ENCODE results near the gene CLMN. TPM values are rescaled to one million over a fixed set of nuclear protein-coding genes. Genes with fewer than 3 reads are reported as not detected.

The CLMN gene
- total RNA-seq, 1 donor from 2014 or later, result 9.0 TPM

DNA sequence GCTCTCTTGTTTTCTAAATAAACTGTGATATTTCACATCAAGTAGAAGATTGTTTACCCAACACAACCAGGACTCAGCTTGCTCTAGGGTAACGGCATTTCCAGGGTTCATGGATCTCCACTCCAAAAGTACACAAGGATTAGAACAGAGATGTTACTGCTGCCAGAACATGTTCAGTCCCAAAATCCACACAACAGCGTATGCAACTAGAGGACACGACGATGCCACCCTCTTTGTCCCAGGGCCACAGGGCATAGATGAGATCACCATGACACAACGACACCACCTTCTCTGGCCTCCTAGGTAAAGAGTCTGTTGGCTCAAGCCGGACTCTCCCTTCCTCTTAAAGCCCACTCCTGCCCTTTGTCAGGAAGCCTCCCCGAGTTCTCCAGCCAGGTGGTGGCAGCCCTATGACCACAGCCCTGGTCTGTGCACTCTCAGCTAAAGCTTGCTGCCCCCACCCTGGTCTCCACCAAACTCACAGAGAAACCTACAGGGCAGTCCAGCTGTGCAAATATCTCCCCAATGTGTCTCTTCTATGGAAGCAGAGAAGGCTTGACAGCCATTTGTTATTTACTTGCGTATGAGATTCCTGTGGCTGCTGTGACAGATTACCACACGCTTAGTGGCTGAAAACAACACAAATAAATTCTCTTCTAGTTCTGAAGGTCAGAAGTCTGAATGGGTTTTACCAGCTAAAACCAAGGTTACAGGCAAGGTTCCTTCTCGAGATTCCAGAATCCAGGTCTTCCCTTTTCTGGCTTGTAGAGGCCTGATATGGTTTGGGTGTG is 10.3 kb downstream of the CLMN start:
- DNase-seq, result no peak
- ATAC-seq (ENCODE audit: poor library complexity), result no peak
- intact Hi-C loops (cut with DNase I), result no loop called here

DNA sequence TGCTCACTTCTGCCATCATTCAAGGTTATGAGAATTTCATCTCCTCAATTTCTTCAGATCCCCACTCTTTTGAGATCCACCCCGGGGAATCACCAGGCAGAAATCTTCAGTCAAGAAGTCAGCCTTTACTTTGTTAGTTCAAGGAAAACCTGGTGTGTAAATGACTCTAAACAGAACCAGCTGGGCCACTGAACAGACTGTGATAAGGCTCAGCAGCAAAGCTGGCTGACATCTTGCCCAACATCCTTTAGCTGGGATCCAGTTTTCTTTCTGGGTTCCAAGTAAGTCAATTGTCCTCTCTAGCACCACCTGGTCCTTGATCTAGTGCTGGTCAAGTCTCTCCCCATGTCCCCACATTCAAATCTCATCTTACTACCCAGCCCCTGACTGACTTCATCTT is 11.6 kb downstream of the CLMN start:
- no peak for DNase-seq
- ATAC-seq (ENCODE audit: poor library complexity), result peak; percentile 39
- intact Hi-C loops (cut with DNase I), result no loop called here

GRCh38 chr14:95307402-95308041 is 12.2 kb downstream of the CLMN start:
- peak; percentile 71 for ATAC-seq (ENCODE audit: poor library complexity)

GRCh38 chr14:95305940-95306339 is 13.8 kb downstream of the CLMN start:
- intact Hi-C loops (cut with DNase I), result no loop called here
- no peak for DNase-seq

More at GRCh38 chr14:95307402-95308041, 12.2 kb downstream of the CLMN start:
- DNase-seq, result peak; percentile 66
- intact Hi-C loops (cut with DNase I), result no loop called here

DNA sequence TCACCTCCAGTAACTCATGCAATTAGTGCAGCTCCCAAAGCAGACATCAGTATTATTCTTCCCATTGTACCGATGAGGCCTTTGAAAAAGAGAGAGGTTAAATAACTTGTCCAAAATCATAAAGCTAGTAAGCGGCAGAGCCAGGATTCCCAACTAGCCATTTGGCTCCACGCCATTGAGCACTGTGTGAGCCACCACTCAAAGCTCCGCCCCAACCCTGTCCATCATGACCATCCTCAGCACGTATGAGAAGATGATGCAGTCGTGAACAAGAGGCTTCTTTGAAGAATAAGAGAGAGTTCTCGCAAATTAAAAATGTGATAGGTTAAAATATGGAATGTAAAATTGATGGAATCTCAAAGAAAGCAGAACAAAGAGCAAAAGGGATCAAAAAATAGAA is 14.6 kb downstream of the CLMN start:
- ATAC-seq (ENCODE audit: poor library complexity), result no peak
- intact Hi-C loops (cut with DNase I), result no loop called here
- DNase-seq, result no peak

More at GRCh38 chr14:95305940-95306339, 13.8 kb downstream of the CLMN start:
- ATAC-seq (ENCODE audit: poor library complexity), result no peak

GRCh38 chr14:95304342-95304741 is 15.4 kb downstream of the CLMN start:
- no peak for ATAC-seq (ENCODE audit: poor library complexity)
- no peak for DNase-seq
- intact Hi-C loops (cut with DNase I), result no loop called here

GRCh38 chr14:95303552-95303951 is 16.2 kb downstream of the CLMN start:
- ATAC-seq (ENCODE audit: poor library complexity), result no peak
- intact Hi-C loops (cut with DNase I), result no loop called here
- no peak for DNase-seq

GRCh38 chr14:95302667-95303506 is 16.8 kb downstream of the CLMN start:
- intact Hi-C loops (cut with DNase I), result no loop called here
- no peak for ATAC-seq (ENCODE audit: poor library complexity)

GRCh38 chr14:95301527-95302187 is 18.1 kb downstream of the CLMN start:
- intact Hi-C loops (cut with DNase I), result no loop called here
- DNase-seq, result no peak
- no peak for ATAC-seq (ENCODE audit: poor library complexity)

More at GRCh38 chr14:95302667-95303506, 16.8 kb downstream of the CLMN start:
- no peak for DNase-seq

DNA sequence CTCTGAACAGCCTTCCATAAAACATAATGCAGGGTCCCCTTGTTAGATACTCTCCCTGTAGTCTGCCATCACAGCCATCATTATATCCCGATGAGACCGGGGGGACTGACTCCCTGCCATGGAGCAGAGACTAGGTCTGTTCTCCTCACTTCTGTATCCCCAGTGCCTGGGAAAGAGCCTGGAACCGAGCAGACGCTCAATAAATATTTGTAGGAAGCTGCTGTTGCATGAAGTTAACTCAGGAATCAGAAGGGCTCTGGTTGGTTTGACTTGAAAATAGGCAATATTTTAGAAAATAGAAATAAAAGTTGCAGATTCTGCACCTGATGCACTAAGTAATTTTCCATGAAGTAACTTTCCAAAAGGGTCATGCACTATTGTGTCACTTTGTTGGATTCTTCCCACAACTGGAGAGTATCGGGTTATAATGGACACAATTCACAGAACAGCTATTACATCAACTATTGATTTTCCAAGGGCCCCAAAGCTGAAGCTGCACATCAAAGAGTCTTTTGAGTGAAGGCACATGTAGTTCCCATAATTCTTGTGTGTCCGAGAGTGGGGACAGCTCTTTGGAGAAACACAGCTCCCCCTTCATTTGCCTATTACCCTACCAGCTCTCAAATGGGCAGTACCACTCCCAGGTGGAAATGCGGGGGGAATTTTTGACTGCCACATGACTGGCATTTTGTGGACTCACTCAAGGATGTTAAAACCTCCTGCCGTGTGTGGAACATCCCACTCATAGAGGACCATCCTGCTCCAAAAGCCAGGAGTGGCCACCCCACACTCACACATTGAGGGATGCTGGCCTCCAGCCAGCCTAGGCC is 18.8 kb downstream of the CLMN start:
- intact Hi-C loops (cut with DNase I), result no loop called here
- ATAC-seq (ENCODE audit: poor library complexity), result no peak
- no peak for DNase-seq

GRCh38 chr14:95300002-95300696 is 19.6 kb downstream of the CLMN start:
- intact Hi-C loops (cut with DNase I), result no loop called here
- DNase-seq, result no peak
- ATAC-seq (ENCODE audit: poor library complexity), result no peak

DNA sequence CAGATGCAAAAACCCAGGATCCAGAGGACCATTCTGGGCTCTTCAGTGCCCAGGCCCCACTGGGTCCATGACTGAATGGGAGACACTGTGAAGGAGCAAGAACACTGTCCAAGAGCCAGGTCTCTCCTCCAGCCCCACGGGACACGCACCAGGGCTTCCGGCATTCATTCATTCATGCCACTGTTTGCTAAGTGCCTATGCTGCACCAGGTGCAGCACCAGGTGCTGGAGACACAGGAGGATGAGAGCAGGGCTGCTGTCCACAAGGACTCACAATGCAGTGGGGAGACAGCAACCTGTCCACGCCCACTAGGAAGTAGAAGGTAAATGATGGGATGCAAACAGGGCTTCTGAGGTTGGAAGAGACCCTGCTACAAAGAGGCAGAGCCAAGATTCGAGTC is 20.4 kb downstream of the CLMN start:
- DNase-seq (no peak), ATAC-seq (ENCODE audit: poor library complexity) (no peak)
- intact Hi-C loops (cut with DNase I), result no loop called here

DNA sequence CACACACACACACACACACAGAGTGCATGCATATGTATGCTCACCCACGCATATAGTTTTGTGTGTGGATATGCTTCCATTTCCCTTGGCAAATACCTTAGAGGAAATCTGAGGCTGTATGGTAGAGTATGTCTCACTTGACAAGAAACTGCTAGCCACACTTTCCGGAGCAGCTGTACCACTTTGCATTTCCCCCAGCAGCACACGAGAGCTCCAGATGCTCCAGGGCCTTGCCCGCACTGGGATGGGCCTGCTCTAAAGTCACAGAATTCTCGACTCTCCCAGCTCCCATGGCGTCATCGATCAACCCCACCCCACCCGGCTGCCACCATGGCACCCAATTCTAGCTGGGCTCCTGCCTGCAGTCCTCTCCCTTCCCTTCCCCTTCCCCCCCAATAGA is 21.9 kb downstream of the CLMN start:
- DNase-seq (no peak), ATAC-seq (ENCODE audit: poor library complexity) (no peak)
- intact Hi-C loops (cut with DNase I), result no loop called here

- no peak for ATAC-seq (ENCODE audit: poor library complexity)
- intact Hi-C loops (cut with DNase I), result no loop called here
- DNase-seq, result no peak
These were observed 22.7 kb downstream of the CLMN start for GRCh38 chr14:95296966-95297365.

DNA sequence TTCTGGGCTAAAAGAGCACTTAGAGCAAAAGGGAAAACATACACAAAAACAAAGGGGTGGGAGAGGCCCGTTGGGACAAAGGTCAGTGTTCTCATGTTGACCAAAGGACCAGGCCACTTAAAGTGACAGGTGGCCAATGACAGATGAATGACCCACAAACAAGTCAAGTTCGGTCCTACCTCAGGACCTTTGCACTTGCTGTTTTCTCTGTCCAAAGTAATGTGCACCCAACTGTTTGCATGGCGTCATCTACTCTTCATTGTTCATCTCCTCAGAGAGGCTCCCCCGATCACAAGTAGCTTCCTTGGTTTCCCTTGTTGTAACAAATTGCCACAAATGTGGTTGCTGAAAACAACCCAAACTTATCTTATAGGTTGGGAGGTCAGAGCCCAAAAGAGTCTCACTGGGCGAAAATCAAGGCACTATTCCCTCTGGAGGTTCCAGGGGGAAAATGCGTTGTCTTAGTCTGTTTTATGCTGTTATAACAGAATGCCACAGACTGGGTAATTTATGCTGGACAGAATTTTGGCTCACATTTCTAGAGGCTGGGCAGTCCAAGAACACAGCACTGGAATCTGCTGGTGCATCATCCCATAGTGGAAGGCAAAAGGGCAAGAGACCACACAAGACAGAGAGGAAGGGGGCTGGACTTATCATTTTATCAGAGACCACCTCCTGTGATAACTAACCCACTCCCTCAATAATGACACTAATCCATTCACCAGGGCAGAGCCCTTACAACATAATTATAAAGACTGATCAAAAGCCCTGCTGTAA is 23.9 kb downstream of the CLMN start:
- DNase-seq, result no peak
- intact Hi-C loops (cut with DNase I), result no loop called here
- no peak for ATAC-seq (ENCODE audit: poor library complexity)

GRCh38 chr14:95294834-95295599 is 24.7 kb downstream of the CLMN start:
- no peak for DNase-seq
- intact Hi-C loops (cut with DNase I), result no loop called here
- no peak for ATAC-seq (ENCODE audit: poor library complexity)

Data from Right ventricle myocardium superior (tissue), 1 donor.